Stimulated activated CD8-positive, alpha-beta memory T cell treated with anti-CD3 and anti-CD28 coated beads, Interleukin-12 subunit alpha, Interleukin-12 subunit beta, amount 100 ng/mL, for 24 hours (primary cell): Measurements from ENCODE around the gene CTNNA2.

Source experiments
- DNase-seq: peaks from one replicate; pipeline ENCODE4 v3.0.0-alpha.2; 2020; ENCODE audit errors: extremely low read depth

The CTNNA2 gene

DNA sequence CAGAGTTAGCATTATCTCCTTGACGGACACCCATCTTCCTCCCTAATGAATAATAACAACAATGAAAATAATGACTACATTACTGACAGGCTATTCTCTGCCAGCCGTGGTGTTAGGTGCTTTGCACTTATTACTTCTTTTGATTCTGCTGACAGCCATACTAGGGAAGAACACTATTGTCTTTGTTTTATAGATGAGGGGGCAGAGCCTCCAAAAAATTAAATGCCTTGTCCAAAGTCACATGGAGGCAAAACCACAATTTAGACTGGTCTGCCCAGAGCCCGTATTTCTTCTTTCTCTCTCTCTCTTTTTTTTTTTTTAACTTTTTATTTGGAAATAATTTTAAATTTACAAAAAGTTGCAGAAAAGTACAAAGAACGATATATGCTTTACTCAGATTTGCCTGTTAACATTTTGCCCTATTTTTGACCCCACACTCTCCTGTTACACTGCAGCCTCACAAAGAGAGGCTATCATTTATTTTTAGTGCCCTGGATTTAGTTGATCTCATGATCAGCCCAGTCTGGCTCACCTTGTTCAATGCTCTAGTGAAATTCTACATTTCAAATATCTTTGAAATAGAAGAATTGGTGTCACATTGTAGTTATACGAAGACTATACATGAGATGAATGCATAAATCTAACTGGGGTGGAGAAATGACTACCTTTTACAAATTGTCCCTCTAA is 422.3 kb downstream of the CTNNA2 start:
- DNase-seq: no peak

DNA sequence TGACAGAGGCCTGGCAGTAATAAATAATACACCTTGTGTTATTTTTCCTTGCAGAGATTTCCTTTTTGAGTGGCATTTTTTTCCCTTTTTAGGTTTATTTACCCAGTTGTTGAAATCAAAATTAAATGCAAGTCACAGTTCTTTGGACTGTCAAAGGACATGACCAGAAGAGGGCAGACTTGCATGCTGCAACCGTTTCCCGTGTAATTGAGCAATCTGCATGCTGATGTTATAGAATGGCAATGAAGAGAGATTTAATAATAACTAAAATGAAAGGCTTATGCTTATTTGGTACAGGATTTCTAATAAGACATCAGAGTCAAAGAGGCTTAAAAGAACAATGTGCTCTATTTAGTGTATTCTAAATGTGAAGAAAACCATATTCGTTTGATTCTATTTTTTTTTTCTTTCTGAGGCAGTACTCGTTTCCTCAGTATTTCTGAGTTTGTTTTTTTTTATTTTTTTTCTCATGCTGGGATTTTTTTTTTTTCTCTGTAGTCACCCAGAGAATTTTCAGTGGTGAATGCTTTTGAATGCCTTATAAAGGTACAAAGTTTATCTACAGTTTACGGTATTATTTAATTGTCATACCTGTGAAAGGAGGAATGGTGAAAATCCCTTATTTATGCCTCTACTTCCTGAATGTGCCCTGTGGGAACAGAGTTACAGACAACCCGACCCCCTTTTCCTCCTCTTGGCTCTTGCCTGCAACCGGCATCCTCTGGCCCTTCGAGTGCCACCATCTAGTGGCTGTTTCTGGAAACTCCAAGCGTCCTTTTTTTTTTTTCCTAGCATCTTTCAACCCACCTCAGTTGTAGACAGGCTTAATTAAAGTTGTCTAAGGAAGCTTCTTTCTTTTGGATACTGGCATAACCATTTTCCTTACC is 423.2 kb downstream of the CTNNA2 start:
- DNase-seq: no peak

DNA sequence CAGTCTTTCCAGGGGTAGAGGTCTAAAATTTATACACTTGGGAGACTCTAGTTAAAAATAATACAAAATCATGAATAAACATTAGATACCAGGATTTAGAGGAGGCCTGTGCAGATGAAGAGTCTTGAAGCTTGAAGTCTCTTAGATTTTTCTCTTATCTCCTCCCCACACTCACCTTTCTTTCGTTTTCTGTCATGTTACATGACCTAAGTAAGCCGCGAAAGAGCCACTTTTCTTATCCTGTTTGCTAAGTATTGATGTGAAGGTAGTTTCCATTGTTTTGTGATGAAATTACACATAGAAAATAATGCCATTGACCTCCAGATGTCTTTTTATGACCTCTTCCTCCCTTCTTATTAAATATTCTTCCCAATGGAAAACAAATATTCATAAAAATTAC is 423.9 kb downstream of the CTNNA2 start:
- no peak for DNase-seq

DNA sequence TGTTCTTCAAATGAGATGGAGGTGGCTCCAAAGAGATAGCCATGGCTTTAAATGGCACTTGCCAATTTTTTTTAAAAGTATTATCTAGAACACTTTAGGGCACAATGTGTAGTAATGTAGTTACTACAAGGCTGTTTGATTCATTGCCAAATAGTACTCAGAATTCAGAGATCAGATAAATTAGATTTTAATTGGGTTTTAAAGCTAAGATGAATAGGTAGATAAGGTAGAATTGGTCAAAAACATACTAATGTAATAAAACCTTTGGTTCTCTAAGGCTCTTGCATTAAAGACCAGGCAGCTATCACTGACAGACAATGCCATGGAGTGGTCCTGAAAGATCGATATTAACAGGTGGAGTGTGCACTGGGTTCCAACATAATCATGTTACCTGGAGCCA is 425.8 kb downstream of the CTNNA2 start:
- no peak for DNase-seq

DNA sequence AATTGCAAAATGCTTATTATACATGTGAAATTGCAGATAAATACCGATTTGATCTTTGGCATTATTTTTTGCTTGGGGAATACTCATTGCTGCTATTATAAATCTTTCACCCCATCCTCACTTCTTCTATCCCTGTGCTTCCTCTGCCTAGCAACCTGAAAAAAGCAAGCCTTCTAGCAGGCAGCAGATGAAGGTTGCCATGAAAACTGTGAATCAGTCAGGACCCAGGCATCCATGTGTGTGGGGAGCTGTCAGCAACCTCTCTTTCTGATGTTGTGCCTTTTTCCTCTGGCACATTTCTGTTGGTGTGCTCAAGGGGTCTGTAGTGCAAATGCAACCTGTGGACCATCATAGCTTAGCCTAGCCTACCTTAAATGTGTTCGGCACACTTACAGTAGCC is 427.5 kb downstream of the CTNNA2 start:
- DNase-seq: no peak

DNA sequence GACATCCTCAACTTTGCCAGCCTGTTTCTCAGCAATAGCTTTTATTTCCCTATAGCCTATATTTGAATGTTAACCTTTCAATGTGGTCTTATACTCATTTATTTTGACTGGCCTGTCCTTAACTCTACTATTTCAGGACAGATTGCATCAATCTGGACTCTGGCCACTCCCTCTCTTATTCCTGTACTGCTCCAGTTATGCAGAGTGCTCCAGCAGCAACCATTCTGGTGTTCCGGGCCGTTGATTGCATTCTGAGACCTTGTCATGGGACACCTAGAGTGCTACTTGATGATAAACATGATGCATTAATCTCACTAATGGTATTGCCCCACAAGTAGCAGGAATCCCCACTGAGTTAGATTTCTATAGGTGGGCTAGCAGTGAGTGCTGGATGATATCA is 428.3 kb downstream of the CTNNA2 start:
- no peak for DNase-seq

DNA sequence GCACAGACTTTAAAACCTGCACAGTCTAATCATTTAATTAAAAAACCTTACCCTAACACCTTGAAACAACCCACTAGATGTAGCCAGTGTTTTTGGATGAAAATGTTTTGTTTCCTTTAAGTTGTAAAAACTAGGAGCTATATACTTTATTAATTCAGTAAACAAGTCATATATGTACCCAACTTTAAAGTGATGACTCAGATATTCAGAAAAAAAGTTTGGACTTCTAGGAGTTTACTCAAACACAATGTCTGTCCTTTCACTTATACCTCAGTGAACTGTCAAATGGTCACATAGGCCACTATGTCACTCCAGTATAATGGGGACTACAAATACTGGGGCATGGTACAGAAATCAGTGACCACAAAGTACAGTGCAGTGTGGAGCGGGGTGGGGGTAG is 431.4 kb downstream of the CTNNA2 start:
- DNase-seq: no peak

DNA sequence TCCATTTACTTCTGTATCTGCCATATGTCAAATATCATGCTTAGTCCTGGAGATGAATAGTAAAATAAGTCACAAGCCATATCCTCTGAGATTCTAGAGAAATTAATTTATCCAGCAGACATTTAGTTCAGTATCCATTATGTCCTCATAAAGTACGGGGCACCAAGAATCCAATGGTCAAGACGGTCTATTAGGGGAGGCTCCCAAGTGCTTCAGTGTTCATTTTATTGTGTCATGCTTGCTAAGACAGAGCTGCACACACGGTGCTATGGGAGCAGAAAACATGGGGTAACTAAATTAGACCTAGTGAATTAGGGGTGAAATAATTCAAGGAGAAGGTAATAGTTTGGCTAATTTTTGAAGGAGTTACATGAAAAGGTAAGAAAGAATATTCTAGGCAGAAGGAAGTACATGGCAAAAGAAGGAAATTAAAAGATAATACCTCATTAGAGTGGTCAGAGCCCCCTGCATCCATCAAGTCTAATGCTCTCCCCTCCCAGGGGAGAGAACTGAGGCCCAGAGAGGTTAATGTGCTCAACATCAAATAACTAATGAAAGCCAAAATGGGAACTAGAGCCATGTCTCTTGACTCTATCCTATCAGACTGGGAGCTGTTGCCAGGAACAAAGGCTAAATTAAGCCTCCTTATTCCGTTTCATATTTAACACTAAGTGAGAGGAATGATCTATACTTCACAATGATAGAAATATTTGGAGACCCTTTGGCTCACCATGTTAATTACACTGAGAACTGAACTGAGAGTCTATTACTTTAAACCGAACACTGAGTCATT is 433.0 kb downstream of the CTNNA2 start:
- DNase-seq: no peak

DNA sequence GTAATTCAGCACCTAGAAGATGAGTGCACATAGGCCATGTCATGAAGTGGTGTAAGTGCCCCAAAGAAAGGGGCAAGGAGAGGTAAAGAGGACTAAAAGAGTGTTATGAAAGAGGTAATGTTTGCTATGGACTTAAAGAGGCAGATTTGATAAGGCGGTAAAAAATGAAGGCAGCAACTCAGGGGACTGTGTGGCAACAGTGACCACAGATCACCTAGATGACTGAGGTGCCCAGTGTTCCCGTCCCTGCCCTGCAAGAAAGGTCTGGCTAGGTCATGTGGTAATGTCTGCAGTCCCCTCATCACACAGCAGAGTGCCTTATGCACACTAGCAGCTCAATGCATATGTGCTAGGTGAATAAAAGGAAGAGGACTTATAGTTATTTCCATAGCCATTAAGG is 434.9 kb downstream of the CTNNA2 start:
- DNase-seq: no peak

DNA sequence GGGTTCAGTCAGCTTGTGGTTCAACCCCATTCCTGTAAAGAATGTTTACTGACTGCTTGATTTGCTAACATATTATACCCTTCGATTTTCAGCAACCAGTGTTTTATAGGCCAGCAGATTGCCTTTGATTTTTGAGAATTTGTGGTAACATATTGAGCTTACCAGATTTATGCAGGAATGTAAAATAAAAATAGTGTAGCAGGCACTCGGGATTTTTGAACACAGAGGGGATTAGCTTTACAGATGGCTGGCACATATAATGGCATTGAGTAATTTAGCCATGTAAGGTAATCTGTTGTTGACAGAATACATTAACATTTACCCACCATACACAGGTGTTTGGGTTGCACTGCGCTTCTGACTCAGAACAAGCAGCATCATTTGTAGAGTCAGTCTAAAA is 437.7 kb downstream of the CTNNA2 start:
- DNase-seq: no peak

DNA sequence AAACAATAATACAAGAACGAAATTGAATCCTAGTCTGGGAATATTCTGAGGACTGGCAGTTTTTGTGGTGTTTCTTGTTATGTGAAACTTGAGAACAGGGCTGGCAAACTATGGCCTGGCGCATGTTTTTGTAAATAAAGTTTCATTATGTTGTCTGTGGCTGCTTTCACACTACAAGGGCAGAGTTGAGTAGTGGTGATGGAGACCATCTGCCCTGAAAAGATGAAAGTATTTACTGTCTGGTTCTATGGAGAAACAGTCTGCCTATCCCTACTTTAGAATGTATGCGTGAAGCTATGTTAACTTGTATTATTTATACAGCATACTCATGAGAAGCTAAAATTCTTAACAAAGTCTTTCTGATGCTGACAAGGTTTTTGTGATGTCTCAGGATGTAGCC is 439.8 kb downstream of the CTNNA2 start:
- DNase-seq: no peak

DNA sequence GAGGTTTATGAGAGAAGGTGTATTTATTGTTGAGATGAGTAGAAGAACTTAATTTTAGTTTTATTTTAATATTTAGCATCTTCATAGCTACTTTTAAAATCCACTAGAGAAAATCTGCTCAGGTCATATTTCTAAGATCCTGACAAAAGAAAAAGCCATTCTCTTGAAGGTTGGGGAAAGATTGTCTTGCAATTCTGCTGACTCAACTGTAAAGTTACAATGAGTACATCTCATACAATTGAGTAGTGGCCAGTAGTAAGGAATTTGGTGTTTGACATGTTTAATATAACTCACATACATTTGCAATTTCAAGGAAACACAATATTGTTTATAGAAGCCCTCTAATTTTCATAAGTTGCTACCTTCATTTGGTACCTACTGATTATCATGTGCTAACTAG is 447.2 kb downstream of the CTNNA2 start:
- DNase-seq: no peak

DNA sequence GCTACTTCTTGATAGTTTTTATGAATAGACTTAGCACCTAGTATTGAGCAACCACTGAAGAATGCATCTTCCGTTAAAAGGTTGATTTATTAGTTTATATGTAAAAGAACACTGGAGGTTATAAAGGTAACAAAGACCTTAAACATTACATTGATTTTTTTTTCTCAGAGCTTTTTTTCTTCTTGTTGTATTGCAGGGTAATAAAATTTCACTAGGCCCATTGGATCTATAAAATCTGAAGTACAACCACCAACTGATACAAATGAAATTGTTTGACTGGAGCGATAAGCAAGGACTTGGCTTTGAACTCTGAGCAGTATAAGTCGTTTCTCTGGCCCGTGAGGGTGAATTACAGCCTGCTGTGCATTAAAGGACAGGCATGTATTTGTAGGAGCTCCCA is 447.7 kb downstream of the CTNNA2 start:
- no peak for DNase-seq

DNA sequence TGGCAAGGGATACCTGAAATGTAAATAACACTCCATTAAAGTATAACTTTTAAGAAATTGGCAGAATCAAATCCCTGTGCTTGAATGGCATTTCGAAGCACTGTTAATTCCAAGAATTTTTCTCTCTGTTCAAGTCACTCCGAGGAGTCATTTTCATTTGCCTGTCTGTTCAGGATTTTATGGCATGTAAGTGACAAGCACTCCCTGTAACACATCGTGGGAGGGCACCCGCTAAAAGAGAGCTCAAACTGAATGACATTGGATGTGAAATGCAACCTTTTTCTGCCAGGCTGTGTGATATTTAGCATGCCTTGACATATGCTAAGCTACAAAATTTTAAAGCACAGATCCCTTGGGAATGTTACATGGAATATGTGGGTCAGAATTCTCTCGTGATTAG is 452.1 kb downstream of the CTNNA2 start:
- no peak for DNase-seq

DNA sequence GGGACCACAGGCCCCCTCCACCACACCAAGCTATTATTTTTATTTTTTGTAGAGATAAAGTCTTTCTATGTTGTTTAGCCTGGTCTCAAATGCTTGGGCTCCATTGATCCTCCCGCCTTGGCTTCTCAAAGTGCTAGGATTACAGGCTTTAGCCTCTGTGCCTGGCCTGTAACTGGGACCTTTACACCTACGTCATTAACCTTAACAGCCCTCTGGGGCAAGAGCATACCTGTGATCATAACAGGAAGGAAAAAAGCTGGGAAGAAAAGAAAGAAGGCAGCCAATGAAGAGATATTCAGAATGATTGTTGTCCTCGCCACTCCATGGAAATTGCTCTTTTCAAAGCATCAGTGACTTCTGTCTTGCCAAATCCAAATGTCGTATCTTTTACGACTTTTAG is 453.5 kb downstream of the CTNNA2 start:
- DNase-seq: no peak

DNA sequence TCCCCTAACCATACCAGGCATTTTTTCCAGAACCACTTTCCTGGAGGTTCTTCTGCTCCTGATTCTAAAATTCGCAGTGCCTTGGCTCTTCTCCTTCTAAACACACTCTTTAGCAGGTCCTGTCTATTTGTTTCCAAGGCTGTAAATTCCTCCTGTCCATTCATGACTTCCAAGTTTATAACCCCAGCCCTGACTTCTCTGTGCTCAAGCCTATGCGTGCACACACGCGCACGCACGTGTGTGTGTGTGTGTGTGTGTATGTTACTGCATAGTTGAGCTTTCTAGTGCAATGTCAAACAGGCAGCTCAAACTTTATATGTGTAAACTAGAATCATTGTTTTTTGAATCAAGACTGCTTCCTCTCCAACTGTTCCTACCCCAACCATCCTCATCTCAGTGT is 454.0 kb downstream of the CTNNA2 start:
- DNase-seq: no peak

DNA sequence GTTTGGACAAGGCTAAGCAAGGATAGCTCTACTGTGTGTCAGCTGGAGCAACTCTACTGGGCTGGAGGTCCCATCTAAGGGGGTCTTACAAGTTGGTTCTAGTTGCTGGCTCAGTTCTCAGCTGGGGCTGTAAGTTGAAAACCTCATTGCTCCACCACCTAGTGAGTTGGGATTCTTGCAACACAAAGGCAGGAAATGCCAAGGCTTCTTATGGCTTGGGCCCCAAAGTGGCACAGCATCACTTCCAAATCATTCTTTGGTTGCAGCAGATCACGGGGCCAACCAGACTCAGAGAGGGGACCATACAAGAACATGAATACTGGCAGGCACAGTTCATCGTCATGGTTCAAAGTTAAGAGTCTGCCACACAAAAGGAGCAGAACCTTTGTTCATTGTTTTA is 459.0 kb downstream of the CTNNA2 start:
- DNase-seq: no peak

DNA sequence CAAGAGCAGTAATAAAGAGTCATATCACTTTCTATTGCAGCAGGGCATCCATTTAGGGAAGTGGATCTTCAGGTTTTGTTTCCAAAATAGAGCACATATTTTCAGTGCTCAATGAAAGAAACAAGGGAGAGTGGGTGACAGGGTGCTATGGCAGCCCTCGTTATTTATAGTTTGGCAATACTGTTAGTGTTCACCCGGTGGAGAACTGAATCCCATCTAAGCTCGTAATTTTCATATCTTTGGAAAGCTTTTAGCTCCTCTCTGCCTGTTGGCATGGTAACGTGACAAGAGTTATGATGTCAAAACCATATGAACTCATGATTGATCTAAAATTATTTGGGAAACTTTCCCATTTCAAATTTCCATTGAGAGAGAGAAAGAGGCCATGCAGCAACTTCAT is 459.8 kb downstream of the CTNNA2 start:
- no peak for DNase-seq

DNA sequence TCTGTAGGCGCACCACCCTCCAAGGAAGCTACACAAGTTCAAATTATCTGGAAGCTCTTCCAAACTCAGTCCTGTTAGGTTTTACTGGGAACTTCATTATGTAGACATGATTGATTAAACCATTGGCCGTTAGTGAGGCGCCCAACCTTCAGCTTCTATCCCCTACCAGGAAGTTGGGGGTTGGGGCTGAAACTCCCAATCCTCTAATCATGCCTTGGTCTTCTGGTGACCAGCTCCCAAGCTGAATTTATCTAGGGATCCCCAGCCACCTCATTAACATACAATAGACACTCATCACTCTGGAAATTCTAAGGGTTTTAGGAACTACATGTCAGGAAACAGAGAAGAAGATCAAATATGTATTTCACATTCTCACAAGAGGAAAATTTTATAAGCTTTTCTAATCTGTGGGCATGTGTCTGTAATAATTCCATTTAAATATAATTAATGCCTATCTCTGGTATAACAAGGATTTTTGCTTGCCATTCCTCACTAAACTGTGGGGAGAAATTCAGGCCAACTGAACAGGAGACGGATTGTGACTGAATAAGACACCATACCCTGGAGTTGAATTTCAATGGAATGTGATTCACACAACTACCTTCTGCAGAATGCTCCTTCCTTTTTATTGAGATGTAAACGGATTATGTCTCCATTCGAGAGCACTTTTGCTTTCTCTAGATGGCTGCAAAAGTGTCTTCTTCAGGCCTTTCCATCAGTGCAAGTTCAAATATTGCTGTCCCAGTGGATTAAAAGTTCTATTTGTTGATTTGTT is 463.1 kb downstream of the CTNNA2 start:
- no peak for DNase-seq

DNA sequence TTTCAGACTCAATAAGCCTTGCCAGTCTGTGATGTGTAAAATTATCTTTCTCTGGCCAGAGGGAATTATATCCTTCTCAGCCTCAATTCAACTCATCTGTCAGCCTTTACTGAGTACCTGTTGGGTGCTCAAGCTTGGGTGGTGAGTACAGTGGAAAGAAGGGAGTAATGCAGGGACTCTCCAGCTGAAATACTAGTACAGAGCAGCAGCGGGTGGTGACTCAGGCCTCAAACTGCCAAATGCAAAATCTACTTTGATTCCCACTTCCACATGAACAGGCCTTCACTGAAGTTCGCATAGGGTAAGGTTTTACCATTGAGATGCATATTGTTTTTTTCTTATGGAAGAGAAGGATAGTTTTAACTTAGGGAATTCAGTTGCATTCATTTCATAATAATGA is 464.9 kb downstream of the CTNNA2 start:
- DNase-seq: no peak

DNA sequence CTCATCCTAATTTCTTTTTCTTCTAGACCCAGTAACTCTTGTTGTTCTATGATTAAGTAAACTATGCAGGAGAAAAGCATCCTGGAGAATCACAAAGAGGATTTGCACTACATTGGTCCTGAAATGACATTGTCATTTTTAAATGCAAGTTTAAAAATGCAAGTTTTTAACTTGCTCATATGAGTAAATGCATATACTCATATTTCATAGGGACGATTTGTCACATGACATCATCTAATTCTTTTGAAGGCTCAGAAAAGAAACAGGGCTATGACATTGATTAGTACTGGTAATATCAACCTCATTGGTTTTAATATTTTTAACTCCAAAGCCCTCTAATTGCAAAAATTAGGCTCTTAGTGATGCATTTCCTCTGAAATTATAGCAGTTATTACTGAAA is 467.3 kb downstream of the CTNNA2 start:
- no peak for DNase-seq

DNA sequence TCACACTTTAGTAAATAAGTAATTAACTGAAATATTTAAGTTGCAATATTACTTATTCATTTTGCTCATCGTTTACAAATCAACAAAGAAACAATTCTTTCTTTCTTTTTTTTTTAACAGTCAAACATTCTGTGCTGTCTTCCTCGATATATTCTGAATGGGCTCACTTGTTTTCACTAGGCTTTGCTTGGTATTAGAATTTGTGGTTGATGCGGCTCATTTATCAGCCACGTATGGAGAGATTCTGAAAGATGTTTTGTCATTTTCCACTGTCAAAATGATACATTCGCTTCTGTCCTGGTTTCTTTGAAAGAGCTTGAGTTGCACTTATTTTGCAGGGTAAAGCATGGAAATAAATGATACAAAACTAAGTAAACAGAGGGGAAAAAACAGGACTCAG is 468.0 kb downstream of the CTNNA2 start:
- no peak for DNase-seq
